H1 (cell line): Measurements from ENCODE around the gene NCAPD2. TPM values are rescaled to one million over a fixed set of nuclear protein-coding genes. Genes with fewer than 3 reads are reported as not detected.

Experiments used
- CTBP2 ChIP-seq: IDR thresholded peaks from 2 replicates; pipeline ENCODE4 v1.7.0; 2011; ENCODE audit warnings: borderline replicate concordance, mild to moderate bottlenecking, moderate library complexity, mixed read lengths, low read length; ENCODE audit not compliant: insufficient read depth, insufficient read length
- HDAC2 ChIP-seq, 2 experiments: fragments of 300-600 bp in 1 of 2; sonication (generic) in 1 of 2; IDR thresholded peaks; 2 replicates each; pipeline ENCODE4 v1.6.1; 2011 to 2012; ENCODE audit warnings: low read depth in 2 of 2, low read length in 2 of 2, mild to moderate bottlenecking in 2 of 2, moderate library complexity in 2 of 2, borderline replicate concordance in 1 of 2, inconsistent platforms in 1 of 2
- JUND ChIP-seq: IDR thresholded peaks from 2 replicates; pipeline ENCODE4 v1.6.1; 2011; ENCODE audit warnings: mild to moderate bottlenecking, improper control_type of control experiment, low read length
- RAD21 ChIP-seq, 2 experiments: IDR thresholded peaks in 1 of 2; conservative IDR thresholded peaks in 1 of 2; 2 replicates each; pipeline ENCODE4 v1.6.1; 2011; ENCODE audit warnings: low read depth in 2 of 2, low read length in 2 of 2, improper control_type of control experiment in 1 of 2, inconsistent platforms in 1 of 2, mild to moderate bottlenecking in 1 of 2, moderate library complexity in 1 of 2
- RBBP5 ChIP-seq: IDR thresholded peaks from 2 replicates; pipeline ENCODE4 v1.7.1; 2012; ENCODE audit warnings: low read depth, mild to moderate bottlenecking, inconsistent platforms, low read length, moderate library complexity, borderline replicate concordance
- SP1 ChIP-seq: IDR thresholded peaks from 2 replicates; pipeline ENCODE4 v1.6.1; 2011; ENCODE audit warnings: low read depth, low read length
- YY1 ChIP-seq: IDR thresholded peaks from 2 replicates; pipeline ENCODE4 v1.6.1; 2011; ENCODE audit warnings: low read depth, mild to moderate bottlenecking, low read length
- polyA plus RNA-seq, 7 experiments: library from polyadenylated mRNA; depleted of rRNA in 3 of 7; stranded (reverse) in 5 of 7; unstranded in 2 of 7; fragments of >200 nt in 5 of 7; fragments of 200-250 nt in 2 of 7; gene quantifications; 1 replicate in 5 of 7; 2 replicates in 1 of 7; 4 replicates in 1 of 7; pipeline versions ENCODE4 v1.2.1 to v1.2.3, GENCODE V29; 2011 to 2013; ENCODE audit warnings: missing spikeins in 2 of 7, mixed read lengths in 2 of 7
- total RNA-seq: library from RNA; stranded (reverse); fragmentation: NEBNext Ultra II Directional; extraction: Animal tissue kit (Norgen Biotek cat#: 25700); gene quantifications from 2 replicates; pipeline ENCODE4 v1.2.1, GENCODE V29; 2021
- TF ChIP-seq, protein P1 (sequence below): fragments of 300-600 bp; sonication (generic); IDR thresholded peaks from 2 replicates; pipeline ENCODE4 v1.7.1; 2012; ENCODE audit warnings: low read length, moderate library complexity, mild to moderate bottlenecking, inconsistent platforms; ENCODE audit not compliant: insufficient replicate concordance
- TF ChIP-seq, protein P2 (sequence below): IDR thresholded peaks from 2 replicates; pipeline ENCODE4 v1.6.1; 2012; ENCODE audit warnings: inconsistent platforms

Gene NCAPD2
- total and polyA plus RNA-seq, 2 of the 8 experiments (the other 6 are each of a cell fraction or from before 2014, with no cell fraction given): 55.8 to 132 TPM

DNA sequence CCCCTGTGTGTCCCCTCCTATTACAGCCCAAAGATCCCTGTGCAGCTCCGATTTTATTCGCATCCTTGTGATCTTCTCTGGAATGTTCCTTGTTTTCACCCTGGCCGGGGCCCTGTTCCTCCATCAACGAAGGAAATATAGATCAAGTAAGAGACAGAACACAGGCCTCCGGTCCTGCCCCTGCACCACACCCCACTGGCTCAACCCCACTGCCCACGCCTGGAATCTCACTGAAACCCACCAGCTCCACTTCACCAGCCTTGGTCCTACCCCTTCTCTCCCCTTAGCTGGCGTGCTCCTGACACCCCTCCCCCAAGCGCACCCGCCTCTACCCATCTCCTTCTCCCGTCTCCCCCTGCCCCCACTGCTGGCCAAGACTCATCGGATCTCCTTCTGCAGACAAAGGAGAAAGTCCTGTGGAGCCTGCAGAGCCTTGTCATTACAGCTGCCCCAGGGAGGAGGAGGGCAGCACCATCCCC lies 43.0 kb upstream of the NCAPD2 start (continued):
- TF ChIP-seq, protein P1, sequence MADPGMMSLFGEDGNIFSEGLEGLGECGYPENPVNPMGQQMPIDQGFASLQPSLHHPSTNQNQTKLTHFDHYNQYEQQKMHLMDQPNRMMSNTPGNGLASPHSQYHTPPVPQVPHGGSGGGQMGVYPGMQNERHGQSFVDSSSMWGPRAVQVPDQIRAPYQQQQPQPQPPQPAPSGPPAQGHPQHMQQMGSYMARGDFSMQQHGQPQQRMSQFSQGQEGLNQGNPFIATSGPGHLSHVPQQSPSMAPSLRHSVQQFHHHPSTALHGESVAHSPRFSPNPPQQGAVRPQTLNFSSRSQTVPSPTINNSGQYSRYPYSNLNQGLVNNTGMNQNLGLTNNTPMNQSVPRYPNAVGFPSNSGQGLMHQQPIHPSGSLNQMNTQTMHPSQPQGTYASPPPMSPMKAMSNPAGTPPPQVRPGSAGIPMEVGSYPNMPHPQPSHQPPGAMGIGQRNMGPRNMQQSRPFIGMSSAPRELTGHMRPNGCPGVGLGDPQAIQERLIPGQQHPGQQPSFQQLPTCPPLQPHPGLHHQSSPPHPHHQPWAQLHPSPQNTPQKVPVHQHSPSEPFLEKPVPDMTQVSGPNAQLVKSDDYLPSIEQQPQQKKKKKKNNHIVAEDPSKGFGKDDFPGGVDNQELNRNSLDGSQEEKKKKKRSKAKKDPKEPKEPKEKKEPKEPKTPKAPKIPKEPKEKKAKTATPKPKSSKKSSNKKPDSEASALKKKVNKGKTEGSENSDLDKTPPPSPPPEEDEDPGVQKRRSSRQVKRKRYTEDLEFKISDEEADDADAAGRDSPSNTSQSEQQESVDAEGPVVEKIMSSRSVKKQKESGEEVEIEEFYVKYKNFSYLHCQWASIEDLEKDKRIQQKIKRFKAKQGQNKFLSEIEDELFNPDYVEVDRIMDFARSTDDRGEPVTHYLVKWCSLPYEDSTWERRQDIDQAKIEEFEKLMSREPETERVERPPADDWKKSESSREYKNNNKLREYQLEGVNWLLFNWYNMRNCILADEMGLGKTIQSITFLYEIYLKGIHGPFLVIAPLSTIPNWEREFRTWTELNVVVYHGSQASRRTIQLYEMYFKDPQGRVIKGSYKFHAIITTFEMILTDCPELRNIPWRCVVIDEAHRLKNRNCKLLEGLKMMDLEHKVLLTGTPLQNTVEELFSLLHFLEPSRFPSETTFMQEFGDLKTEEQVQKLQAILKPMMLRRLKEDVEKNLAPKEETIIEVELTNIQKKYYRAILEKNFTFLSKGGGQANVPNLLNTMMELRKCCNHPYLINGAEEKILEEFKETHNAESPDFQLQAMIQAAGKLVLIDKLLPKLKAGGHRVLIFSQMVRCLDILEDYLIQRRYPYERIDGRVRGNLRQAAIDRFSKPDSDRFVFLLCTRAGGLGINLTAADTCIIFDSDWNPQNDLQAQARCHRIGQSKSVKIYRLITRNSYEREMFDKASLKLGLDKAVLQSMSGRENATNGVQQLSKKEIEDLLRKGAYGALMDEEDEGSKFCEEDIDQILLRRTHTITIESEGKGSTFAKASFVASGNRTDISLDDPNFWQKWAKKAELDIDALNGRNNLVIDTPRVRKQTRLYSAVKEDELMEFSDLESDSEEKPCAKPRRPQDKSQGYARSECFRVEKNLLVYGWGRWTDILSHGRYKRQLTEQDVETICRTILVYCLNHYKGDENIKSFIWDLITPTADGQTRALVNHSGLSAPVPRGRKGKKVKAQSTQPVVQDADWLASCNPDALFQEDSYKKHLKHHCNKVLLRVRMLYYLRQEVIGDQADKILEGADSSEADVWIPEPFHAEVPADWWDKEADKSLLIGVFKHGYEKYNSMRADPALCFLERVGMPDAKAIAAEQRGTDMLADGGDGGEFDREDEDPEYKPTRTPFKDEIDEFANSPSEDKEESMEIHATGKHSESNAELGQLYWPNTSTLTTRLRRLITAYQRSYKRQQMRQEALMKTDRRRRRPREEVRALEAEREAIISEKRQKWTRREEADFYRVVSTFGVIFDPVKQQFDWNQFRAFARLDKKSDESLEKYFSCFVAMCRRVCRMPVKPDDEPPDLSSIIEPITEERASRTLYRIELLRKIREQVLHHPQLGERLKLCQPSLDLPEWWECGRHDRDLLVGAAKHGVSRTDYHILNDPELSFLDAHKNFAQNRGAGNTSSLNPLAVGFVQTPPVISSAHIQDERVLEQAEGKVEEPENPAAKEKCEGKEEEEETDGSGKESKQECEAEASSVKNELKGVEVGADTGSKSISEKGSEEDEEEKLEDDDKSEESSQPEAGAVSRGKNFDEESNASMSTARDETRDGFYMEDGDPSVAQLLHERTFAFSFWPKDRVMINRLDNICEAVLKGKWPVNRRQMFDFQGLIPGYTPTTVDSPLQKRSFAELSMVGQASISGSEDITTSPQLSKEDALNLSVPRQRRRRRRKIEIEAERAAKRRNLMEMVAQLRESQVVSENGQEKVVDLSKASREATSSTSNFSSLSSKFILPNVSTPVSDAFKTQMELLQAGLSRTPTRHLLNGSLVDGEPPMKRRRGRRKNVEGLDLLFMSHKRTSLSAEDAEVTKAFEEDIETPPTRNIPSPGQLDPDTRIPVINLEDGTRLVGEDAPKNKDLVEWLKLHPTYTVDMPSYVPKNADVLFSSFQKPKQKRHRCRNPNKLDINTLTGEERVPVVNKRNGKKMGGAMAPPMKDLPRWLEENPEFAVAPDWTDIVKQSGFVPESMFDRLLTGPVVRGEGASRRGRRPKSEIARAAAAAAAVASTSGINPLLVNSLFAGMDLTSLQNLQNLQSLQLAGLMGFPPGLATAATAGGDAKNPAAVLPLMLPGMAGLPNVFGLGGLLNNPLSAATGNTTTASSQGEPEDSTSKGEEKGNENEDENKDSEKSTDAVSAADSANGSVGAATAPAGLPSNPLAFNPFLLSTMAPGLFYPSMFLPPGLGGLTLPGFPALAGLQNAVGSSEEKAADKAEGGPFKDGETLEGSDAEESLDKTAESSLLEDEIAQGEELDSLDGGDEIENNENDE: no peak
- TF ChIP-seq CTBP2: peak; percentile 55
- TF ChIP-seq JUND: no peak
- TF ChIP-seq, protein P2, sequence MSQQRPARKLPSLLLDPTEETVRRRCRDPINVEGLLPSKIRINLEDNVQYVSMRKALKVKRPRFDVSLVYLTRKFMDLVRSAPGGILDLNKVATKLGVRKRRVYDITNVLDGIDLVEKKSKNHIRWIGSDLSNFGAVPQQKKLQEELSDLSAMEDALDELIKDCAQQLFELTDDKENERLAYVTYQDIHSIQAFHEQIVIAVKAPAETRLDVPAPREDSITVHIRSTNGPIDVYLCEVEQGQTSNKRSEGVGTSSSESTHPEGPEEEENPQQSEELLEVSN: no peak; the same call in 1 of the 2 replicates
- TF ChIP-seq YY1: no peak
- 0 out of 2 replicates have a peak, but pooled peaks have one; percentile 87 for TF ChIP-seq RBBP5
- TF ChIP-seq SP1: peak; percentile 47
- 0 out of 4 replicates have a peak, but pooled peaks of 1 of the 2 experiments have one; percentile 1 for TF ChIP-seq RAD21 (IDR thresholded peaks at IDR 0.05 in 1 of 2, conservative IDR thresholded peaks at IDR 0.05 in 1 of 2; ENCODE audit: low read depth in 2 of 2, low read length in 2 of 2)
- TF ChIP-seq HDAC2 (IDR thresholded peaks at IDR 0.05; ENCODE audit: borderline replicate concordance in 1 of 2, low read depth in 2 of 2, low read length in 2 of 2): no peak
